ENCODE data around the gene SF3B2. TPM values are rescaled to one million over a fixed set of nuclear protein-coding genes. Genes with fewer than 3 reads are reported as not detected.

Gene SF3B2
- total and polyA plus RNA-seq, 2 experiments from 2014 or later = 120 to 155 TPM

DNA sequence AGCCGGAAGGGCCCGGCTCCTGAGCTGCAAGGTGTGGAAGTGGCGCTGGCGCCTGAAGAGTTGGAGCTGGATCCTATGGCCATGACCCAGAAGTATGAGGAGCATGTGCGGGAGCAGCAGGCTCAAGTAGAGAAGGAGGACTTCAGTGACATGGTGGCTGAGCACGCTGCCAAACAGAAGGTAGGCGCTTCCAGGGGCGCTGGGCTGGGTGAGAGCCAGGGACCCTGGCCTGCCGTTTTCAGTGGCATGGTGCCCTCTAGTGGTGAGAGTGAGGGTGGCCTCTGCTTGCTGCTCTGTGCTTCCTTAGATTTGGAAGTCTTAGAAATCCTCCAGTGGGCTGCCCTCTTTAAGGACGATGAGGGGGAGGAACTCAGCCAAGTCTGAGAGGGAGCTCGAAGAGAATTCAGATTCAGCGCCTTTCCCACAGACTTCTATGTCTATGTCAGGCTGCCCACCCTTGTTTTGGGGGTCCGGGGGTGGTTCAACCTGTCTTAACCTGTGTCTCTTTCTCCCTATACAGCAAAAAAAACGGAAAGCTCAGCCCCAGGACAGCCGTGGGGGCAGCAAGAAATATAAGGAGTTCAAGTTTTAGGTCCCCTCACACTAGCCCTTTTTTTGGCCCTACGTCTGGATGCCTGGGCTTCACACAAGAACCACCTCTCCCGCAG, 16.1 kb downstream of the SF3B2 start:
- H3K36me3 ChIP-seq (replicated peaks; ENCODE audit: insufficient read depth, low read depth) = peaks cover 7% of the 10 kb centered on the region
- WGBS (ENCODE audit: low lambda C conversion rate, missing lambda C conversion rate) = 69% methylated on average over 17 of the region's 17 CpGs
- no peaks in the 10 kb centered on the region for H3K27me3 ChIP-seq
- H3K4me1 ChIP-seq (ENCODE audit: insufficient read depth) = peaks cover 11% of the 10 kb centered on the region
- H3K9me2 ChIP-seq (replicated peaks; ENCODE audit: insufficient read depth) = no peaks in the 10 kb centered on the region
- TF ChIP-seq EZH2phosphoT487 (IDR thresholded peaks at IDR 0.05; ENCODE audit: low read depth, severe bottlenecking, unreplicated experiment) (no peak), EZH2 (IDR thresholded peaks at IDR 0.05; ENCODE audit: borderline replicate concordance) (no peak)
- TF ChIP-seq, protein P1, sequence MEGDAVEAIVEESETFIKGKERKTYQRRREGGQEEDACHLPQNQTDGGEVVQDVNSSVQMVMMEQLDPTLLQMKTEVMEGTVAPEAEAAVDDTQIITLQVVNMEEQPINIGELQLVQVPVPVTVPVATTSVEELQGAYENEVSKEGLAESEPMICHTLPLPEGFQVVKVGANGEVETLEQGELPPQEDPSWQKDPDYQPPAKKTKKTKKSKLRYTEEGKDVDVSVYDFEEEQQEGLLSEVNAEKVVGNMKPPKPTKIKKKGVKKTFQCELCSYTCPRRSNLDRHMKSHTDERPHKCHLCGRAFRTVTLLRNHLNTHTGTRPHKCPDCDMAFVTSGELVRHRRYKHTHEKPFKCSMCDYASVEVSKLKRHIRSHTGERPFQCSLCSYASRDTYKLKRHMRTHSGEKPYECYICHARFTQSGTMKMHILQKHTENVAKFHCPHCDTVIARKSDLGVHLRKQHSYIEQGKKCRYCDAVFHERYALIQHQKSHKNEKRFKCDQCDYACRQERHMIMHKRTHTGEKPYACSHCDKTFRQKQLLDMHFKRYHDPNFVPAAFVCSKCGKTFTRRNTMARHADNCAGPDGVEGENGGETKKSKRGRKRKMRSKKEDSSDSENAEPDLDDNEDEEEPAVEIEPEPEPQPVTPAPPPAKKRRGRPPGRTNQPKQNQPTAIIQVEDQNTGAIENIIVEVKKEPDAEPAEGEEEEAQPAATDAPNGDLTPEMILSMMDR (IDR thresholded peaks at IDR 0.05; ENCODE audit: poor library complexity) = peak; percentile 90
- H2AFZ ChIP-seq = no peak overlapping the region
- H3K27ac ChIP-seq = peak overlapping the region; percentile 97
- H3K79me2 ChIP-seq = peaks cover 45% of the 10 kb centered on the region
- peaks cover 5% of the 10 kb centered on the region for H4K20me1 ChIP-seq (ENCODE audit: insufficient read depth, poor library complexity, severe bottlenecking)
- DNase-seq (ENCODE audit: low spot score) = peak; percentile 86
- no peaks in the 10 kb centered on the region for H3K9me3 ChIP-seq (ENCODE audit: low read depth)
- no peak overlapping the region for H3K4me3 ChIP-seq
- H3K4me2 ChIP-seq = no peak overlapping the region

DNA sequence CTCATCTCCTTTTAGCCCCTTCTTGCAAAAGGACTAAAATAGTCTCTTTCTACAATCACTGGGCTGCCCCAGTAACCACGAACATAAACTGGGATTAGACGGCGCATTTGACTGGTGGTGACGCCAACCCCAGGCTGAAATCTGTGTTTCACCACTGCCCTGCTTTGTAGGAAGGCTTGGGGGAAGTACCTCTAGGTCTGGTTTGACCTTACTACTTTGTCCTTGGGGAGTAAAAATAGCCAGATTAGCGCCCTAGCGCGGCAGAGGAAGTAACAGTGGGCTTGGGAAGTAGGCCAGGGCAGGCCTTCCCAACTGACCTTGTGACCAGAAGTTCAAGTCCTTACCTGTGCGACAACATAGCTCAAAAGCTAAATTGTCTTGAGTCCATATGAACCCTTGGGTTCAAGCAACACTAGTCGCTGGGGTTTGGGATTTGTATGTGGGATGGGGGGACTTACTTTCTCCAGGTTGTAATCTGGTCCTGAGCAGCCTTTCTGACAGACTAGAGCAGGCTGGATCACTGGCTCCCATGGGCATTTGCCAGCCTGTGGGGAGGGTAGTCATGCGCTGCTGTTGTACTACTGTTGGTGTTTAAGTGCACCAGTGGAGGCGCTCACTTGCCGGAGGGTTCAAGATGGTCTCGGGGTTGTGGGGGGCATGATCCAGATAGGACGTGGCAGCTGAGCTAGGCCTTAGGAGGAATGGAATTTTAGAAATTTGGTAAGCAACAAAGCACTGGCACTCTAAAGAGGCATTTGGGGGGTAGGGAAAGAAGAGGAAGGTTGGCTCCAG, 17.0 kb downstream of the SF3B2 start:
- 72% methylated on average over 14 of the region's 14 CpGs for WGBS (ENCODE audit: low lambda C conversion rate, missing lambda C conversion rate)
- Histone ChIP-seq H3K9me3 (ENCODE audit: low read depth) (no peaks in the 10 kb centered on the region), H2AFZ (peak overlapping the region; percentile 56), H3K79me2 (peaks cover 48% of the 10 kb centered on the region), H3K9me2 (replicated peaks; ENCODE audit: insufficient read depth) (no peaks in the 10 kb centered on the region), H3K27ac (peak overlapping the region; percentile 97), H3K36me3 (replicated peaks; ENCODE audit: insufficient read depth, low read depth) (peaks cover 3% of the 10 kb centered on the region), H4K20me1 (ENCODE audit: insufficient read depth, poor library complexity, severe bottlenecking) (peaks cover 6% of the 10 kb centered on the region), H3K4me1 (ENCODE audit: insufficient read depth) (peaks cover 11% of the 10 kb centered on the region), H3K4me2 (peak overlapping the region; percentile 88), H3K4me3 (peak overlapping the region; percentile 53), H3K27me3 (no peaks in the 10 kb centered on the region)
- no peak for TF ChIP-seq EZH2phosphoT487 (IDR thresholded peaks at IDR 0.05; ENCODE audit: low read depth, severe bottlenecking, unreplicated experiment)
- no peak for TF ChIP-seq EZH2 (IDR thresholded peaks at IDR 0.05; ENCODE audit: borderline replicate concordance)
- TF ChIP-seq, protein P1 (IDR thresholded peaks at IDR 0.05; ENCODE audit: poor library complexity) = no peak
- peak; percentile 52 for DNase-seq (ENCODE audit: low spot score)

DNA sequence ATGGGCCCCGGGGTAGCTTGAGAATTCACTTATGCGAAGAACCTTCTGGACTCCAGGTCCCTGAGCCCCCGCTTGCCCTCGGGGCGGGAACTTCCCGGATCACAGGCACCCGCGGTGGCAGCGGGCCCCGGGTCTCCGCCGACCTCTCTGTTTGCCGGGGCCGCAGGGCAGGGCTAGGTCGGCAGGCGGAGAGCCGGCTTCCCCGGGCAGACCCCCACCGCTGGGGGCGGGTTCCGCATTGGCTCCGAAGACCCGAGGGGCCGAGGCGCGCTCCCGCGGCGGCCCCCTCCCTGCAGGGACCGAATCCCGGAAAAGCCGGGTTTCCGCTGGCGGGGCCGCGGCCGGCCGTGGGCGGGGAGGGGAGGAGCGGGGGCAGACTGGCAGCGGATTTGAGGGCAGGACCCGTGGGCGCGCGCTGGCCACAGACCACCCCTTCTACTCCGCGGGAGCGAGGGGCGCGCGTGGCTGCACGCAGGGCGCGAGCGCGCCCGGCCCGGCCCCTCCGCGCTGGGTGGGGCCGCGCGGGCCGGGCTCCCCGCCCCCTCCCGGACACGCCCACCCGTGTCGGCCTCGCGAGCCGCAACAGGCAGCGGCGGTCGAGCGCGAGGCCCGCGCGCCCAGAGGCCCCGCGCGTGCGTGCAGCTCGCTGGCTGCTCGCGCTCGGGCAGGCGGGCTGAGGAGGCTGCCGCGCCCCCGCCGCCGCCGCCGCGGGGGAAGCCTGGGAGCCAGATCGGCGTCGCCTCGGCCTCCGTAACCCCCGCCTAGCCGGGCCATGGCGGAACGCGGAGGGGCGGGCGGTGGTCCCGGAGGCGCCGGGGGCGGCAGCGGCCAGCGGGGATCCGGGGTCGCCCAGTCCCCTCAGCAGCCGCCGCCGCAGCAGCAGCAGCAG, 17.8 kb downstream of the SF3B2 start, which contains the start of gene PACS1:
Gene PACS1 (plus strand): TSS at position 558 of the 889 bp plus-strand sequence. CDS start 215 bp downstream, at position 773.
- Histone ChIP-seq H3K4me1 (ENCODE audit: insufficient read depth) (peaks cover 11% of the 10 kb centered on the region), H2AFZ (peak within 1 kb of the TSS; percentile 56), H3K9me2 (replicated peaks; ENCODE audit: insufficient read depth) (no peaks in the 10 kb centered on the region), H3K4me2 (peak within 1 kb of the TSS; percentile 88), H3K27ac (peak within 1 kb of the TSS; percentile 97), H3K27me3 (no peaks in the 10 kb centered on the region), H3K79me2 (peaks cover 52% of the 10 kb centered on the region), H4K20me1 (ENCODE audit: insufficient read depth, poor library complexity, severe bottlenecking) (peaks cover 6% of the 10 kb centered on the region), H3K9me3 (ENCODE audit: low read depth) (no peaks in the 10 kb centered on the region), H3K36me3 (replicated peaks; ENCODE audit: insufficient read depth, low read depth) (peaks cover 3% of the 10 kb centered on the region), H3K4me3 (peak within 1 kb of the TSS; percentile 95)
- 2% methylated on average over 48 of the region's 120 CpGs for WGBS (ENCODE audit: low lambda C conversion rate, missing lambda C conversion rate)
- DNase-seq (ENCODE audit: low spot score) = peak; percentile 92
- TF ChIP-seq EZH2 (IDR thresholded peaks at IDR 0.05; ENCODE audit: borderline replicate concordance) (no peak), EZH2phosphoT487 (IDR thresholded peaks at IDR 0.05; ENCODE audit: low read depth, severe bottlenecking, unreplicated experiment) (no peak)
- TF ChIP-seq, protein P1 (IDR thresholded peaks at IDR 0.05; ENCODE audit: poor library complexity) = no peak
